ENCODE results near the gene JPH4.

- TF ChIP-seq CTCF (IDR thresholded peaks at IDR 0.05): no peak
- no peak for TF ChIP-seq POLR2AphosphoS5 (IDR thresholded peaks at IDR 0.05)
- no peak for TF ChIP-seq EP300 (IDR thresholded peaks at IDR 0.05)
Measured at GRCh38 chr14:23564181-23564812, 14.3 kb downstream of the JPH4 start.

Data from stomach (tissue), 4 donors.